SK-N-SH (cell line): ENCODE results near the gene MVP. TPM values are rescaled to one million over a fixed set of nuclear protein-coding genes. Genes with fewer than 3 reads are reported as not detected.
"Not testable (repeated sequence)": the region's sequence is repeated elsewhere in the genome, so short reads cannot be mapped to it uniquely, and the experiment has no call there.

ENCODE experiments used
- CTCF ChIA-PET: fragments of 300-600, 350-600 bp; formaldehyde crosslinking; extraction: SDS; loops from one replicate; lab custom pipeline; 2021; lab: Yijun Ruan, JAX
- POLR2A ChIA-PET: fragments of 350-600 bp; sonication (Branson Sonifier 250); formaldehyde crosslinking; extraction: SDS; loops from one replicate; lab custom pipeline; 2020; ENCODE audit warnings: antibody characterized with exemption, inconsistent platforms; lab: Yijun Ruan, JAX
- DNase-seq: peaks from one replicate; pipeline ENCODE4 v3.0.0; 2012
- H2AFZ ChIP-seq: fragments of 200-600 bp; sonication (generic); 2 replicates; pipeline ENCODE4 v1.8.1; 2016; ENCODE audit warnings: antibody characterized with exemption, mild to moderate bottlenecking, low read depth
- H3F3A ChIP-seq: fragments of 200-600 bp; sonication (generic); replicated peaks from 2 replicates; pipeline ENCODE3; 2016; ENCODE audit warnings: antibody characterized with exemption, mild to moderate bottlenecking; ENCODE audit not compliant: insufficient read depth
- H3K27ac ChIP-seq, 2 experiments: fragments of 200-500 bp in 1 of 2; fragments of 200-600 bp in 1 of 2; sonication (Bioruptor generic) in 1 of 2; sonication (generic), shearing (Covaris generic) in 1 of 2; 2 replicates each; pipeline versions ENCODE4 v1.5.1 to v1.6.1; 2014 to 2016; ENCODE audit warnings: low read depth in 2 of 2, inconsistent platforms in 1 of 2, low read length in 1 of 2, mild to moderate bottlenecking in 1 of 2, mixed read lengths in 1 of 2
- H3K27me3 ChIP-seq: fragments of 200-600 bp; sonication (generic), shearing (Covaris generic); 2 replicates; pipeline ENCODE4 v1.6.1; 2016; ENCODE audit warnings: mixed run types; ENCODE audit not compliant: insufficient read depth
- H3K36me3 ChIP-seq, 2 experiments: fragments of 200-500 bp in 1 of 2; fragments of 200-600 bp in 1 of 2; sonication (Bioruptor generic) in 1 of 2; sonication (generic) in 1 of 2; replicated peaks in 1 of 2; 2 replicates each; pipeline versions ENCODE3 to v1.5.1; 2014 to 2016; ENCODE audit warnings: low read length in 1 of 2, mild to moderate bottlenecking in 1 of 2; ENCODE audit not compliant: insufficient read depth in 2 of 2, control insufficient read depth in 1 of 2
- H3K4me1 ChIP-seq, 2 experiments: fragments of 200-500 bp in 1 of 2; fragments of 200-600 bp in 1 of 2; sonication (Bioruptor generic) in 1 of 2; sonication (generic), shearing (Covaris generic) in 1 of 2; 2 replicates each; pipeline versions ENCODE4 v1.5.1 to v1.6.1; 2014 to 2016; ENCODE audit warnings: low read depth in 1 of 2, low read length in 1 of 2, mixed run types in 1 of 2; ENCODE audit not compliant: insufficient read depth in 2 of 2, control insufficient read depth in 1 of 2
- H3K4me2 ChIP-seq: fragments of 200-600 bp; sonication (generic), shearing (Covaris generic); 2 replicates; pipeline ENCODE4 v1.6.1; 2017; ENCODE audit warnings: mixed run types
- H3K4me3 ChIP-seq, 2 experiments: fragments of 200-500 bp in 1 of 2; fragments of 200-600 bp in 1 of 2; sonication (Bioruptor generic) in 1 of 2; sonication (generic), shearing (Covaris generic) in 1 of 2; 2 replicates each; pipeline versions ENCODE4 v1.5.1 to v1.8.1; 2014 to 2016; ENCODE audit warnings: low read depth in 2 of 2, inconsistent platforms in 1 of 2, low read length in 1 of 2, mild to moderate bottlenecking in 1 of 2, mixed read lengths in 1 of 2, moderate library complexity in 1 of 2
- H3K79me2 ChIP-seq: fragments of 200-600 bp; sonication (generic); 2 replicates; pipeline ENCODE4 v1.8.1; 2017; ENCODE audit warnings: mild to moderate bottlenecking; ENCODE audit not compliant: insufficient read depth
- H3K9ac ChIP-seq: fragments of 200-600 bp; sonication (generic); 2 replicates; pipeline ENCODE4 v1.6.1; 2017; ENCODE audit warnings: mixed run types
- H3K9me2 ChIP-seq: fragments of 200-600 bp; sonication (generic); 2 replicates; pipeline ENCODE4 v1.6.1; 2017; ENCODE audit warnings: mixed run types
- H3K9me3 ChIP-seq: fragments of 200-600 bp; sonication (generic); 2 replicates; pipeline ENCODE4 v1.6.1; 2017; ENCODE audit warnings: mixed run types, mild to moderate bottlenecking, moderate library complexity
- H4K20me1 ChIP-seq: fragments of 200-600 bp; sonication (generic); 2 replicates; pipeline ENCODE4 v1.6.1; 2017; ENCODE audit warnings: mild to moderate bottlenecking, mixed run types; ENCODE audit not compliant: insufficient read depth
- CHD2 ChIP-seq: fragments of 150-350 bp; IDR thresholded peaks from 2 replicates; pipeline ENCODE4 v1.6.1; 2018; ENCODE audit warnings: low read length; ENCODE audit not compliant: partially characterized antibody
- ELF1 ChIP-seq: IDR thresholded peaks from 2 replicates; pipeline ENCODE4 v1.4.0; 2012
- EP300 ChIP-seq, 2 experiments: IDR thresholded peaks; 2 replicates each; pipeline versions ENCODE4 v1.4.0 to v1.6.1; 2012; ENCODE audit warnings: borderline replicate concordance in 1 of 2, low read depth in 1 of 2, low read length in 1 of 2
- GABPA ChIP-seq: IDR thresholded peaks from 2 replicates; pipeline ENCODE4 v1.4.0; 2012; ENCODE audit warnings: low read depth, mild to moderate bottlenecking
- JUND ChIP-seq: IDR thresholded peaks from 2 replicates; pipeline ENCODE4 v1.4.0; 2012
- MEF2A ChIP-seq: IDR thresholded peaks from 2 replicates; pipeline ENCODE4 v1.4.0; 2012; ENCODE audit warnings: low read depth, borderline replicate concordance
- MXI1 ChIP-seq: IDR thresholded peaks from 2 replicates; pipeline ENCODE4 v1.6.1; 2012; ENCODE audit warnings: mild to moderate bottlenecking, low read depth, low read length, improper control_type of control experiment
- POLR2AphosphoS5 ChIP-seq: IDR thresholded peaks from 2 replicates; pipeline ENCODE4 v1.6.1; 2012; ENCODE audit warnings: low read depth, low read length
- TAF1 ChIP-seq: IDR thresholded peaks from 2 replicates; pipeline ENCODE4 v1.6.1; 2012; ENCODE audit warnings: low read depth, mild to moderate bottlenecking, low read length, moderate library complexity, borderline replicate concordance
- TCF12 ChIP-seq: IDR thresholded peaks from 2 replicates; pipeline ENCODE4 v1.4.0; 2012
- YY1 ChIP-seq: IDR thresholded peaks from 2 replicates; pipeline ENCODE4 v1.4.0; 2012; ENCODE audit warnings: low read depth, mild to moderate bottlenecking
- WGBS: methylation state at CpG from one replicate; pipeline ENCODE4 v1.1.6; 2017; ENCODE audit warnings: low lambda C conversion rate; 5-methylcytosine and 5-hydroxymethylcytosine counted together
- polyA plus RNA-seq, 3 experiments: library from polyadenylated mRNA; depleted of rRNA; stranded (reverse); fragments of >200 nt; gene quantifications; 2 replicates each; pipeline ENCODE4 v1.2.3, GENCODE V29; 2012
- TF ChIP-seq, protein P1 (sequence below): IDR thresholded peaks from 2 replicates; pipeline ENCODE4; 2012
- TF ChIP-seq, protein P2 (sequence below): fragments of 200-600 bp; sonication (generic); IDR thresholded peaks from 2 replicates; pipeline ENCODE4 v1.6.1; 2017; ENCODE audit warnings: antibody characterized with exemption, mild to moderate bottlenecking, moderate library complexity
- TF ChIP-seq, protein P3 (sequence below): IDR thresholded peaks from 2 replicates; pipeline ENCODE4 v1.6.1; 2012; ENCODE audit warnings: mild to moderate bottlenecking, low read depth, low read length, moderate library complexity
- TF ChIP-seq, protein P4 (sequence below): IDR thresholded peaks from 2 replicates; pipeline ENCODE4 v1.4.0; 2012; ENCODE audit warnings: low read depth

MVP gene
- polyA plus RNA-seq, 1 of the 3 experiments (the other 2 are of a cell fraction) = 222 TPM

DNA sequence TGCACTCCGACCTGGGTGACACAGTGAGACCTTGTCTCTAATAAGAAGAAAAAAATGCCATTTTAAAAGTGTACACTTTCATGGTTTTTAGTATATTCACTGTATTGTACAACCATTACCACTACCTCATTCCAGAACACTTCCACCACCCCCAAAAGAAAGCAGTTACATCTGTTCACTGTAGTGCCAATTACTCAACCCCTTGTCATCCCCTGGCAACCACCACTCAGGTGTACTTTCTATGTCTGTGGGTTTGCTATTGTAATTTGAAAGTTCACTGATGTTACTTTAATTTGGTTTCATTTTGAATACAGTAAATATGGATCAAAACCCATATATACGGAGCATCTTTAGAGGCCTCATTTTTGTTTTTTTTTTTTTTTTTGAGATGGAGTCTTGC, 36.1 kb upstream of the MVP start (continued):
- TF ChIP-seq, protein P1, sequence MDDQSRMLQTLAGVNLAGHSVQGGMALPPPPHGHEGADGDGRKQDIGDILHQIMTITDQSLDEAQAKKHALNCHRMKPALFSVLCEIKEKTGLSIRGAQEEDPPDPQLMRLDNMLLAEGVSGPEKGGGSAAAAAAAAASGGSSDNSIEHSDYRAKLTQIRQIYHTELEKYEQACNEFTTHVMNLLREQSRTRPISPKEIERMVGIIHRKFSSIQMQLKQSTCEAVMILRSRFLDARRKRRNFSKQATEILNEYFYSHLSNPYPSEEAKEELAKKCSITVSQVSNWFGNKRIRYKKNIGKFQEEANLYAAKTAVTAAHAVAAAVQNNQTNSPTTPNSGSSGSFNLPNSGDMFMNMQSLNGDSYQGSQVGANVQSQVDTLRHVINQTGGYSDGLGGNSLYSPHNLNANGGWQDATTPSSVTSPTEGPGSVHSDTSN = no peak
- TF ChIP-seq, protein P2, sequence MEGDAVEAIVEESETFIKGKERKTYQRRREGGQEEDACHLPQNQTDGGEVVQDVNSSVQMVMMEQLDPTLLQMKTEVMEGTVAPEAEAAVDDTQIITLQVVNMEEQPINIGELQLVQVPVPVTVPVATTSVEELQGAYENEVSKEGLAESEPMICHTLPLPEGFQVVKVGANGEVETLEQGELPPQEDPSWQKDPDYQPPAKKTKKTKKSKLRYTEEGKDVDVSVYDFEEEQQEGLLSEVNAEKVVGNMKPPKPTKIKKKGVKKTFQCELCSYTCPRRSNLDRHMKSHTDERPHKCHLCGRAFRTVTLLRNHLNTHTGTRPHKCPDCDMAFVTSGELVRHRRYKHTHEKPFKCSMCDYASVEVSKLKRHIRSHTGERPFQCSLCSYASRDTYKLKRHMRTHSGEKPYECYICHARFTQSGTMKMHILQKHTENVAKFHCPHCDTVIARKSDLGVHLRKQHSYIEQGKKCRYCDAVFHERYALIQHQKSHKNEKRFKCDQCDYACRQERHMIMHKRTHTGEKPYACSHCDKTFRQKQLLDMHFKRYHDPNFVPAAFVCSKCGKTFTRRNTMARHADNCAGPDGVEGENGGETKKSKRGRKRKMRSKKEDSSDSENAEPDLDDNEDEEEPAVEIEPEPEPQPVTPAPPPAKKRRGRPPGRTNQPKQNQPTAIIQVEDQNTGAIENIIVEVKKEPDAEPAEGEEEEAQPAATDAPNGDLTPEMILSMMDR = no peak
- TF ChIP-seq, protein P3, sequence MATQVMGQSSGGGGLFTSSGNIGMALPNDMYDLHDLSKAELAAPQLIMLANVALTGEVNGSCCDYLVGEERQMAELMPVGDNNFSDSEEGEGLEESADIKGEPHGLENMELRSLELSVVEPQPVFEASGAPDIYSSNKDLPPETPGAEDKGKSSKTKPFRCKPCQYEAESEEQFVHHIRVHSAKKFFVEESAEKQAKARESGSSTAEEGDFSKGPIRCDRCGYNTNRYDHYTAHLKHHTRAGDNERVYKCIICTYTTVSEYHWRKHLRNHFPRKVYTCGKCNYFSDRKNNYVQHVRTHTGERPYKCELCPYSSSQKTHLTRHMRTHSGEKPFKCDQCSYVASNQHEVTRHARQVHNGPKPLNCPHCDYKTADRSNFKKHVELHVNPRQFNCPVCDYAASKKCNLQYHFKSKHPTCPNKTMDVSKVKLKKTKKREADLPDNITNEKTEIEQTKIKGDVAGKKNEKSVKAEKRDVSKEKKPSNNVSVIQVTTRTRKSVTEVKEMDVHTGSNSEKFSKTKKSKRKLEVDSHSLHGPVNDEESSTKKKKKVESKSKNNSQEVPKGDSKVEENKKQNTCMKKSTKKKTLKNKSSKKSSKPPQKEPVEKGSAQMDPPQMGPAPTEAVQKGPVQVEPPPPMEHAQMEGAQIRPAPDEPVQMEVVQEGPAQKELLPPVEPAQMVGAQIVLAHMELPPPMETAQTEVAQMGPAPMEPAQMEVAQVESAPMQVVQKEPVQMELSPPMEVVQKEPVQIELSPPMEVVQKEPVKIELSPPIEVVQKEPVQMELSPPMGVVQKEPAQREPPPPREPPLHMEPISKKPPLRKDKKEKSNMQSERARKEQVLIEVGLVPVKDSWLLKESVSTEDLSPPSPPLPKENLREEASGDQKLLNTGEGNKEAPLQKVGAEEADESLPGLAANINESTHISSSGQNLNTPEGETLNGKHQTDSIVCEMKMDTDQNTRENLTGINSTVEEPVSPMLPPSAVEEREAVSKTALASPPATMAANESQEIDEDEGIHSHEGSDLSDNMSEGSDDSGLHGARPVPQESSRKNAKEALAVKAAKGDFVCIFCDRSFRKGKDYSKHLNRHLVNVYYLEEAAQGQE = no peak
- TF ChIP-seq TAF1 = no peak
- TF ChIP-seq, all 33 proteins: peak for 0

DNA sequence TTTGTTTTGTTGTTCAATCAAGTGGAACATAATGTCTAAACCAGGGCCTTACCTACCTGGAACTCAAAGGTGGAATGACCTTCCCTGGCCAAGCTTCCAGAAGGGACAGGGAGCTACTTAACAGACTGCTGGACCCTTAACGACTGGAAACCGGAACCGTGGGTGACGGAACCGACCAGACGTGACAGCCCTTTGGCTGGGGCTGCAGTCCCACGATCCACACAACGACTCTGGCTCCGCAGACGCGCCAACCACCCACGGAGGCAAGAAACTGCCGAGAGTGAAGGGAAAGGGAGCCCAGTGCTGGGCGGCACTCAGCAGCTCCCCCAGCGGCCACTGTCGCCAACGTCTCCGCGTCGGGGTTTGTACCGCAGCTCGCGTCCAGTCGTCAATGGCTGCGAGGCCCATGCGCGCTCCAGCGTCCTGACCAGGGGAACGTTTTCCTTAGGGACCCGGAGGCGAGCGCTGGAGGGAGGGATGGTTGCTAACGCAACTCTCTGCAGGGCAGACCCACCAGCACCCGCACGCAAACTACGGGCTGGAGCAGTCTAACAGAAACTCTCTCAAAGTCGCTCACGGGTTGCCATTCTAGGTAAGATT, 35.3 kb upstream of the MVP start:
- Histone ChIP-seq H3K4me1 (peaks cover 0 to 3% of the 10 kb centered on the region in 2 experiments; a peak in 1 of 4 replicates), H3K27ac (no peak overlapping the region), H4K20me1 (no peaks in the 10 kb centered on the region), H3K9ac (no peak overlapping the region), H3K36me3 (no peaks in the 10 kb centered on the region), H2AFZ (no peak overlapping the region), H3K4me3 (no peak overlapping the region; a peak in 1 of 4 replicates)
- TF ChIP-seq, protein P3 = no peak
- TF ChIP-seq MEF2A (no peak), TAF1 (no peak), CHD2 (no peak), POLR2AphosphoS5 (no peak), ELF1 (no peak), EP300 (IDR thresholded peaks at IDR 0.05; ENCODE audit: borderline replicate concordance in 1 of 2, low read depth in 1 of 2, low read length in 1 of 2) (no peak), GABPA (no peak), MXI1 (no peak), TCF12 (no peak), JUND (no peak), YY1 (no peak)
- TF ChIP-seq, protein P4, sequence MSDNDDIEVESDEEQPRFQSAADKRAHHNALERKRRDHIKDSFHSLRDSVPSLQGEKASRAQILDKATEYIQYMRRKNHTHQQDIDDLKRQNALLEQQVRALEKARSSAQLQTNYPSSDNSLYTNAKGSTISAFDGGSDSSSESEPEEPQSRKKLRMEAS = no peak
- TF ChIP-seq, all 33 proteins: peak for 0
- no peak overlapping the region for H3K4me2 ChIP-seq
- WGBS = 95% methylated on average over 32 of the region's 38 CpGs
- H3K27me3 ChIP-seq = no peaks in the 10 kb centered on the region; the same call in 1 of the 2 replicates
- ChIA-PET POLR2A (no interaction called here), CTCF (interaction anchor here (1.2 to 1.3 kb wide), 2 partner anchors 10 to 49 kb away, joined by 3 read pairs; no protein-coding TSS in a partner anchor)
- H3K79me2 ChIP-seq = no peaks in the 10 kb centered on the region
- H3K9me2 ChIP-seq = no peaks in the 10 kb centered on the region
- DNase-seq = no peak
- H3K9me3 ChIP-seq = no peaks in the 10 kb centered on the region
- no peaks in the 10 kb centered on the region for H3F3A ChIP-seq

DNA sequence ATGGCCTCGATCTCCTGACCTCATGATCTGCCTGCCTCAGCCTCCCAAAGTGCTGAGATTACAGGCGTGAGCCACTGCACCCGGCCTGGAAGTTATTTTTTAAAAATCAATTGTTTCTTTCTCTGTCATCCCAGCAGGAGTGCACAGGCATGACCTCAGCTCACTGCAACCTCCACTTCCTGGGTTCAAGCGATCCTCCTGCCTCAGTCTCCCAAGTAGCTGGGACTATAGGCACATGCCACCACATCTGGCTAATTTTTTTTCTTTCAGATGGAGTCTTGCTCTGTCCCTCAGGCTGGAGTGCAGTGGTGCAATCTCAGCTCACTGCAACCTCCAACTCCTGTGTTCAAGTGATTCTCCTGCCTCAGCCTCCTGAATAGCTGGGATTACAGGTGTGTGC, 33.1 kb upstream of the MVP start:
- H3K27me3 ChIP-seq, H3K9ac ChIP-seq, H2AFZ ChIP-seq, H4K20me1 ChIP-seq, H3K9me2 ChIP-seq, H3K27ac ChIP-seq, DNase-seq, H3K4me1 ChIP-seq, H3K4me2 ChIP-seq, POLR2A ChIA-PET, H3K4me3 ChIP-seq, H3F3A ChIP-seq, H3K9me3 ChIP-seq, H3K36me3 ChIP-seq: not testable (repeated sequence)
- H3K79me2 ChIP-seq = peaks cover 16% of the 10 kb centered on the region
- WGBS = 90% methylated on average over 4 of the region's 4 CpGs
- CTCF ChIA-PET = interaction anchor here (1.5 kb wide), 1 partner anchor 245 kb away, joined by 4 read pairs; no protein-coding TSS in a partner anchor
